HG02943 (cell line): ENCODE data around the gene PCYT1A.
"Not testable (repeated sequence)": the region's sequence is repeated elsewhere in the genome, so short reads cannot be mapped to it uniquely, and the experiment has no call there.

ENCODE experiments used
- ATAC-seq: cut with Tn5 transposase; IDR thresholded peaks from one replicate; pipeline ENCODE4 v1.9.1; 2021; ENCODE audit warnings: mild to moderate bottlenecking, low read depth, moderate library complexity; ENCODE audit not compliant: unreplicated experiment

The PCYT1A gene

DNA sequence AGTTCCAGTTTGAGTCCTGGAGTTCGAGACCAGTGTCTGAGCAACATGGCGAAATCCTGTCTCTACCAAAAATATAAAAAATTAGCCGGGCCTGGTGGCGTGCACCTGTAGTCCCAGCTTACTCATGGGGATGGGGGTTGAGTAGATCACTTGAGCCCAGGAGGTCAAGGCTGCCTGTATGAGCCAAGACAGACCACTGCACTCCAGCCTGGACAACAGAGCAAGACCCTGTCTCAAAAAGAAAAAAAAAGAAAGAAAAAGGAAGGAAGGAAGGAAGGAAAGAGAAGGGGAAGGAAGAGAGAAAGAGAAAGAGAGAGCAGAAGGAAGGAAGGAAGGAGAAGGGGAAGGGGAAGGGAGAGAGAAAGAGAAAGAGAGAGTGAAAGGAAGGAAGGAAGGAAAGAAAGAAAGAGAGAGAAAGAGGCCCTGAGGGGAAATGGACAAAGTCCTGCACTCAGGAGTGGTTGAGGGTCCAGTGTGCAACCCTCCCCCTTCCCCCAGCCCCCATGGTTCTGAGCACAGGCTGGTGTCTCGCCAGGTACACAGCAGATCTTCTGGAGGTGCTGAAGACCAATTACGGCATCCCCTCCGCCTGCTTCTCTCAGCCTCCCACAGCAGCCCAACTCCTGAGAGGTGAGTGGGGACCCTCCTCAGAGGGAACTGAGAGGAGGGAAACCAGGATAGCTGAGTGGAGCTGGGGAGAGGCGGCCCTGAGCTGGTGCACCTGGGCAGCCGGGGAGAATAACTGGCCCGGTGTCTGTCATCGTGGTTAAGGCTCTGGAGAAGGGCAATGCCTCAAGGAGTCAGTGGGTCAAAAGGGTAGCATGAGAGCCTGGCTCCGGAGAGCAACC is 70.0 kb downstream of the PCYT1A start:
- ATAC-seq: no peak

DNA sequence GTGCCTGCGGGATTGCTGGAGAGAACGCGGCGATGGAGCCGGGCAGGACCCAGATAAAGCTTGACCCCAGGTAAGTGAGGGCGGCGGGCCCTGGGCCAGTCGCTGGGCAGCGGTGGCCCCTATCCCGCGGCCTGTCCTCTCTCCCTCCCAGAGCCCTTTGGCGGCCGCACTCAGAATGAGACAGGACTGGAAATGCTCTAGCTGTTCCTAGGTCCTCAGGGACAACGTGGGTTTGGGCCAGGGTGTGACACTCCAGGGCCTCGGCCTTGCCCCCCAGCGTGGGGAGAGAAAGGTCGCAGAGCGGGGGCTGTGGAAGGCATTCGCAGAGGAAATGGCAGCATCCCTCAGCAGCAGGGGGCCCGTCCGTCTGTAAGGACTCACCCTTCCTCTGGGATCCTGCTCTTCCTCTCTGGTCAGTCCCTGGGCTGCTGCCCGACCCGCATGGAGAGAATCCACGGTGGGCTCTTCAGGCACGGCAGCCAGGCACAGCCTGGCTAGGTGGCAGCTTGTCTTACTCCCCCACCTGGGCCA is 70.8 kb downstream of the PCYT1A start:
- no peak for ATAC-seq

DNA sequence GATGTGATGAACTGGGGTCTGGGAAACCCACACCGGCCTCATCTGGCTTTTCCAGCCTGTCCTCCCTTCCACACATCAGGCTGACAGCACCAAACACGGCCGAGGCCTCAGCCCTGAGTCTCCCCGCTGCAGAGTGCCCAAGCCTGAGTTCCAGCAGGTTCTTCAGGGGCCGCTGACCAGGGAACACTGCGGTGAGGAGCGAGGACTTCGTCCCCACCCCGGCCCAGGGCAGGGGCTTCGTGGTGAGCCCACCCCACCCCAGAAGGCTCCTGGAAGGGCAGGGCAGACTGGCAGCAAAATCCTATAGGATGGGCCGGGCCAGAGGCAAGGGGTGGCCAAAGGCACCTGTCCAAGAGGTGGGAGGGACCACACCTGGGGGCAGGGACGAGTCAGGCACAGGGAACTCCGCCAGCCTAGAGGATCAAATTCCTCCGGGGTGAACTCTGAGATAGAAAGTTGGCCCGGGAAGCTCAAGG is 71.4 kb downstream of the PCYT1A start, which contains the start of gene SLC51A:
TSS of gene SLC51A (plus strand) at position 446 of the 476 bp plus-strand sequence. CDS start 179 bp downstream, outside the sequence.
- no peak for ATAC-seq

DNA sequence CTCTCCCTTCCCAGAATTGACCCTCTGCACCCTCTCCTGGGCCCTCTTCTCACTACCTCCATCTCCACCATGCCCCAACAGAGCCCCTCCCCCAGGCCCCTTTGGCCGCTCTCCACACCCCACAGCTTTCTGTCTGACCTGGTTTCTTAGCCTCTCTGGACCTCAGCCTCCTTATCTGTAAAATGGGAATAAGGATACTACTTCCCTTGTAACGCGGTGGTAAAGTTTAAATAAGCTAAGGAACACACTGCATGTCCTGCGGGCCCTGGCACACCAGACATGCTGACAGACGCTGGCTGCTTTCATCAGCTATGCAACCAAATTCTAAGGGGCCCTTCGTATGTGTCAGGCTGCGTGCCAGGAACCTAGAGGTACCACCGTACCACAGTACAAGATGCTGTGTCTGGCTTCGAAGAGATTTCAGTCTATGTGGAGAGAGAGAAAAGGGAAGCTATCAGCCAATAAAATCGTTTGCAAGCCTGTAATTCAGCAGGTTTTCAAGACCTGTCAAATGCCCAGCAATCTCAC is 72.0 kb downstream of the PCYT1A start:
- no peak for ATAC-seq

DNA sequence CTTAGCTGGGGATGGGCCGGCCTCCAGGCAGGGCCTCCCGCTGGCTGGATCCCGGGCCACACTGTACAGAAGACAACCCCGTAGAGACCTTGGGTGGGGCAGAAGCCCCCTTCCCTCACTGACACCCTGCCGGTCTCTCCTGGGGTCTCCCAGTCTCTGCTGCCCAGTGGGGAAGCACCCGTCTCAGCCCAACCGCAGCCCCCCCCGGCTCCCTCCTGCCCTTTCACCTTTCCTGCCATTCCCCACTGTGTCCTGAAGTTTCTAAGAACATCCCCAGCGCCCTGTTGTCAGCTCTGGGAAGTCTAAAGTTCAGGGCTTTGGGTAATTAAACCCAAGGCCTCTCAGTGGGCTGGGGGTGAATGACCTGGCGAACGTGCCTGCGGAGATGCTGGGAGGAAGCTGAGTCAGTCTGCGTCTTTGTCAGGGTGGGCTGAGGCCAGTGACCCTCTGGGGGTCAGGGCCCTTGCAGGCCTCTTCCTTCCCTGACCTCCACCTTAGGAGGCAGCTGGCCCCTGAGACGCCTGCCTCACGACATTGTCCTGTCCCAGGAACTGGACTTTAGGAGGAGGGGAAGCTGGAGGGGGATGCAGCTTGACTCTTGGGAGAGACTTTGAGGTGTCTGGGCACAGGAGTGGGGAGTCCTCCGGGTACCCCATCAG is 72.6 kb downstream of the PCYT1A start:
- ATAC-seq: no peak

GRCh38 chr3:196210673-196211556 is 76.6 kb downstream of the PCYT1A start, which contains the start of gene ZDHHC19:
ZDHHC19 (minus strand) TSS chr3:196211400; CDS start chr3:196211315, 85 bp downstream.
- no peak for ATAC-seq

- not testable (repeated sequence) for ATAC-seq
These were observed 77.4 kb downstream of the PCYT1A start for GRCh38 chr3:196209944-196210672.

GRCh38 chr3:196208942-196209695 is 78.4 kb downstream of the PCYT1A start:
- ATAC-seq: no peak

- no peak for ATAC-seq
These were observed 79.5 kb downstream of the PCYT1A start for GRCh38 chr3:196207833-196208607.

DNA sequence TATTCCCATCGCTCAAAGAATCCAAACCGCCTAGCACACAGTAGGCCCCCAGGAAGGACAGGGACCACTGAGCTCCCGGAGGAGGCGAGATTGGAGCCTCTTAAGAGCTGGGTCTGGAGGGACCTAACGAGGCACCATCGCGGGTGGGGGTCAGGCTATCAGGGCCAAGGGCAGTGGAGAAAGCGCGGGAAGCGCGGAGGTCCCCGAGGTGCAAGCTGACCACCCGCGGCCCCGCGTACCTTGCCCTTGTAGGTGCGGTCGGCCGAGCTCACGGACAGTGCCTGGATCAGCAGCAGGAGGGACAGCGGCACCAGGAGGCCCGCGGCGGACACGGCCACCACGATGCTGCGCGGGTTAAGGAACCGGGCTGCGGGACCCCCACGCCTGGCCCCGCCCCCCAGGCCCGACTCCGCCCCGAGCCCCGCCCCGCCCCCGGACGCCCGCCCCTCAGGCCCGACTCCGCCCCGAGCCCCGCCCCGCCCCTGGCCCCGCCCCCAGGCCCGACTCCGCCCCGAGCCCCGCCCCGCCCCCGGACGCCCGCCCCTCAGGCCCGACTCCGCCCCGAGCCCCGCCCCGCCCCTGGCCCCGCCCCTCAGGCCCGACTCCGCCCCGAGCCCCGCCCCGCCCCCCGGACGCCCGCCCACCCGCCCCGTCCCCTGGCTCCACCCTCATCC is 80.2 kb downstream of the PCYT1A start:
- no peak for ATAC-seq

GRCh38 chr3:196205442-196206205 is 81.9 kb downstream of the PCYT1A start:
- ATAC-seq: not testable (repeated sequence)

GRCh38 chr3:196203846-196204245 is 83.7 kb downstream of the PCYT1A start:
- ATAC-seq: no peak

DNA sequence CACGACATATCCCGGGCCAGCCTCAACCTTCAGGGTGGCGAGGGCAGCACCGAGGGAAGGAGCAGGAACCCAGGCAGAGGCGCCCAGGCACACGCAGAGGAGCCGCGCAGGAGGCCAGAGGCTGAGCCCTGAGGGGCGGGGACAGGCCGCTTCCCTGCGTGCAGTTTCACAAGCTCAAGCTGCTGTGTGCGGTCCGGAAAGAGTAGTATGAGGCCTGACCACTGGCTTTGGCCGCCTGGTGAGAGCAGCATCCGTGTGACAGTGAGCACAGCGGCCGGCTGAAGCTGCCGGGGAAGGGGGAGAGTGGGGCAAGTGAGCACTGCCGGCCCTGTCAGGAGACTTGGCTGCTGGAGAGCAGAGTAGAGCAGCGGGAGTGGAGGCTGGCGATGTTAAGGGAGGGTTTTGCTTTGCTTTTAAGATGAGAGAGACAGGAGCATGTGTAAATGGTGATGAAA is 85.0 kb downstream of the PCYT1A start:
- ATAC-seq: no peak

DNA sequence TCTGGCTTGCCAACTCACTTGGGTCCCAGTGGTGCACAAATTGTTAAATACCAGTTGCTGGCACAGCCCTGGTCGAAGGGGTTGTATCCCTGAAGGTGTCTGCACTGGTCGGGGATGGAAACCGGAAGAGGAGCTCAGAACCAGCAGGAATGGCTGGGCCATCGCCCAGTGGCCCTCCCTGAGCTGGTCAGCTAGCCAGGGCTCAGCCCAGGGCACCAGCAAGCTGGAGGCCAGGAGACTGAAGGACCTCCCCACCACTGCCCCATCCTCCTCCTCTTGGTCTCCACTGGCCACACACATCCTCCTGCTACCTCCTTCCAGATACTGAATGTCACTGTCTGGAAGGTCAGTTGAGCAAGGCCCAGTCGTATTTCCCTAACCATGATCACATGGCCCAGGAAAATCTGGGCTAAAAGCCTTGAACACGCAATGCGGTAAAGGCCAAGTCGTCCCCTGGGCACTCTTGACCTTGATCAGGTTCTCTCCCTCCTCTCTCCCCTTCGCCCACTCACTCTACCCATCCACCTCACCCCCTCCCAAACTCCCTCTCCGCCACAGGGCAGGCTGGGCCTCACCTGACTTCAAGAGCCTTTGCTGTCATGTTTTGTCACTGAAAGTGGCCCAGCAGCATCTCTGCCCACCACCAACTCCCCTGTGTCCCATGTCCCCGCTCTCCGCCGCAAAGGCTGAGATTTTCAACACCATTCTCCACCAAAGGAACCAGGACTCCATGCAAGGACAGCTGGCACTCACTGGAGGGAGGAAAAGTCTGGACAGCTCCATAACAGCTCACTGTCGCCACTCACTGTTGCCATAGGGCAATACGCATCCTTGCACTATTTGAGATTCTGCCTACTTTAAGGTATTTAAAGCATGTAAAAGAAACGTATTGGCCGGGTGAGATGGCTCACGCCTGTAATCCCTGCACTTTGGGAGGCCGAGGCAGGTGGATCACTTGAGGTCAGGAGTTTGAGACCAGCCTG is 88.5 kb downstream of the PCYT1A start:
- no peak for ATAC-seq

DNA sequence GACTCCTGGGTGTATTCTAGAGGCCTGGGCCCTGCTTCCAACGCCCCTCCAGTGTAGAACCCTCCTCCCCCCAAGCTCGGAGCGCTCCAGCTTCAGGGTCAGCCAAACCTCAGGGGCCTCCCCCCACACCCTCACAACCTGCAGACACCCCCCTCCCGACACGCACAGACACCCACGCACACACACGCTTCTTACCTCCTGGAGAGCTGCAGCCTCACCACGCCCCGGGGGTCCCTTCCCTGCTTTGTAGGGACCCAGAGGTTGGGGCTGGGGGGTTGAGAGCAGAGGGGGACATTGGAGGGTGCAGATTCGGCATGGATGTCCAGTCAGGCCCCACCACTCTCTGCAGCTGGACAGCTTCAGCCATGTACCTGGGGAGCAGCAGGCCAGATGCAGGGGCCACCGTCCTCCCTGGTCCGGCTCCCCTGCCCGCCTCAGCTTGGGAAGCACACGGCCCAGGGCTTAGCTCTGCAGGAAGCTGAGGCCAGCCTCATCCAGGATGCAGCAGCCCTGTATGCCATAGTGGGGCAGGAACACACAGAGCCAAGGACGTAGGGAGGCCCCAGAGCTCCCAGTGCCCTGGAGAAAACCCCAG is 89.3 kb downstream of the PCYT1A start:
- no peak for ATAC-seq
